Cardiac fibroblast (primary cell): ENCODE data around the gene INTS15.
A peak's percentile ranks its signal among the peaks of the same experiment; 100 is the strongest.

Source experiments
- DNase-seq, 2 donors: peaks; one replicate each; pipeline versions ENCODE4 v3.0.0 to v3.0.0-alpha.2; 2010; ENCODE audit warnings: low read depth in 2 of 2
- H3K4me3 ChIP-seq, 2 donors: replicated peaks in 1 of 2; 1 replicate in 1 of 2; 2 replicates in 1 of 2; pipeline ENCODE4 v1.5.1; 2011; ENCODE audit warnings: low read depth in 2 of 2, low read length in 2 of 2, mild to moderate bottlenecking in 2 of 2, moderate library complexity in 1 of 2
- CTCF ChIP-seq: IDR thresholded peaks from one replicate; pipeline ENCODE4 v1.5.1; 2011; ENCODE audit warnings: low read depth, mild to moderate bottlenecking, low read length, inconsistent platforms

The INTS15 gene

GRCh38 chr7:6612819-6613218 is 23.0 kb downstream of the INTS15 start:
- H3K4me3 ChIP-seq = no peak overlapping the region
- DNase-seq = no peak
- no peak for TF ChIP-seq CTCF

- TF ChIP-seq CTCF = no peak
- no peak for DNase-seq
Measured at GRCh38 chr7:6613706-6614105, 23.9 kb downstream of the INTS15 start.

GRCh38 chr7:6614953-6615722 is 25.3 kb downstream of the INTS15 start, which contains the start of gene ZNF853:
TSS of gene ZNF853 (plus strand) at chr7:6615610. CDS start at chr7:6616175, 565 bp downstream.
- DNase-seq = no peak
- TF ChIP-seq CTCF = no peak
- H3K4me3 ChIP-seq = peak within 1 kb of the TSS; percentile 21 to 45

More at GRCh38 chr7:6613706-6614105, 23.9 kb downstream of the INTS15 start:
- no peak overlapping the region for H3K4me3 ChIP-seq

GRCh38 chr7:6615723-6616555 is 26.1 kb downstream of the INTS15 start:
- no peak for DNase-seq
- H3K4me3 ChIP-seq = peak overlapping the region; percentile 21 to 45
- no peak for TF ChIP-seq CTCF

- no peak overlapping the region for H3K4me3 ChIP-seq
- no peak for TF ChIP-seq CTCF
- no peak for DNase-seq
Measured at GRCh38 chr7:6616854-6617643, 27.2 kb downstream of the INTS15 start.

GRCh38 chr7:6618621-6619020 is 28.8 kb downstream of the INTS15 start:
- peak in 1 of 2 donors; percentile 28 for DNase-seq
- TF ChIP-seq CTCF = no peak
- H3K4me3 ChIP-seq = no peak overlapping the region
